ENCODE results near the gene ITPKC. TPM values are rescaled to one million over a fixed set of nuclear protein-coding genes. Genes with fewer than 3 reads are reported as not detected.
A peak's percentile ranks its signal among the peaks of the same experiment; 100 is the strongest.

The ITPKC gene
- polyA plus RNA-seq, 3 donors: 2.7 to 5.7 (median 2.9) TPM

- Histone ChIP-seq H3K27me3 (ENCODE audit: control insufficient read depth in 2 of 2, insufficient read depth in 2 of 2, low read length in 2 of 2) (no peaks in the 10 kb centered on the region), H3K36me3 (replicated peaks in 1 of 2; ENCODE audit: control insufficient read depth in 1 of 2, insufficient read depth in 2 of 2, low read length in 2 of 2) (peaks cover 37 to 54% of the 10 kb centered on the region in 2 donors), H3K9ac (ENCODE audit: insufficient read depth, low read length, poor library complexity, severe bottlenecking) (peak overlapping the region; percentile 18), H2AFZ (ENCODE audit: insufficient read depth, low read depth, low read length, poor library complexity, severe bottlenecking) (no peak overlapping the region), H3K4me1 (ENCODE audit: control insufficient read depth in 1 of 2, insufficient read depth in 2 of 2, low read length in 2 of 2) (peaks cover 55 to 62% of the 10 kb centered on the region in 2 donors), H4K20me1 (ENCODE audit: insufficient read depth, low read length) (peaks cover 54% of the 10 kb centered on the region), H3K4me2 (replicated peaks; ENCODE audit: extremely low read depth, low read length, poor library complexity, severe bottlenecking) (peak overlapping the region; percentile 33), H3K4me3 (replicated peaks in 1 of 3; ENCODE audit: low read depth in 2 of 3, low read length in 3 of 3) (peak overlapping the region in 1 of 3 experiments; percentile 67), H3K9me3 (replicated peaks in 1 of 2; ENCODE audit: control insufficient read depth in 1 of 2, insufficient read depth in 1 of 2, low read length in 2 of 2) (no peaks in the 10 kb centered on the region), H3K79me2 (ENCODE audit: insufficient read depth, low read length) (peaks cover 83% of the 10 kb centered on the region), H3K27ac (ENCODE audit: low read depth in 1 of 2, low read length in 2 of 2) (peak overlapping the region; percentile 80 to 88)
- 100% methylated on average over 6 of the region's 8 CpGs for WGBS (ENCODE audit: insufficient coverage)
- Mint-ChIP-seq H3K27me3 (ENCODE audit: low read depth in 3 of 3) (peaks cover 0 to 5% (median 0%) of the 10 kb centered on the region in 3 donors), H3K27ac (peak overlapping the region; percentile 78 to 99 (median 95)), H3K4me1 (peaks cover 46% of the 10 kb centered on the region), H3K4me3 (no peak overlapping the region), H3K9me3 (no peaks in the 10 kb centered on the region), H3K36me3 (peaks cover 46 to 56% of the 10 kb centered on the region in 2 donors)
- TF ChIP-seq CTCF (IDR thresholded peaks at IDR 0.05): no peak
- peak in 2 of 3 donors; percentile 26 to 65 for DNase-seq
- intact Hi-C loops (cut with micrococcal nuclease): loop anchor here in 1 of 2 donors (10.0 kb wide), 1 partner anchor 49 kb away; no protein-coding TSS in a partner anchor
Measured at GRCh38 chr19:40755791-40756190, 38.9 kb downstream of the ITPKC start.

GRCh38 chr19:40756502-40757110, 39.7 kb downstream of the ITPKC start:
- peaks cover 82% of the 10 kb centered on the region for H3K79me2 ChIP-seq (ENCODE audit: insufficient read depth, low read length)
- H2AFZ ChIP-seq (ENCODE audit: insufficient read depth, low read depth, low read length, poor library complexity, severe bottlenecking): no peak overlapping the region
- WGBS (ENCODE audit: insufficient coverage): 61% methylated on average over 7 of the region's 11 CpGs
- H3K27ac Mint-ChIP-seq: peak overlapping the region; percentile 78 to 99 (median 89)
- H3K4me3 Mint-ChIP-seq: no peak overlapping the region
- H3K4me3 ChIP-seq (replicated peaks in 1 of 3; ENCODE audit: low read depth in 2 of 3, low read length in 3 of 3): peak overlapping the region in 1 of 3 experiments; percentile 14
- no peak for TF ChIP-seq CTCF (IDR thresholded peaks at IDR 0.05)
- peak overlapping the region; percentile 18 for H3K4me2 ChIP-seq (replicated peaks; ENCODE audit: extremely low read depth, low read length, poor library complexity, severe bottlenecking)
- intact Hi-C loops (cut with micrococcal nuclease): loop anchor here in 1 of 2 donors (10.0 kb wide), 1 partner anchor 48 kb away; no protein-coding TSS in a partner anchor
- H3K27me3 ChIP-seq (ENCODE audit: control insufficient read depth in 2 of 2, insufficient read depth in 2 of 2, low read length in 2 of 2): no peaks in the 10 kb centered on the region
- H3K36me3 ChIP-seq (replicated peaks in 1 of 2; ENCODE audit: control insufficient read depth in 1 of 2, insufficient read depth in 2 of 2, low read length in 2 of 2): peaks cover 45 to 62% of the 10 kb centered on the region in 2 donors
- H3K27me3 Mint-ChIP-seq (ENCODE audit: low read depth in 3 of 3): peaks cover 0 to 2% (median 0%) of the 10 kb centered on the region in 3 donors
- peaks cover 52 to 63% of the 10 kb centered on the region in 2 donors for H3K36me3 Mint-ChIP-seq
- H3K4me1 Mint-ChIP-seq: peaks cover 45% of the 10 kb centered on the region
- H3K9me3 ChIP-seq (replicated peaks in 1 of 2; ENCODE audit: control insufficient read depth in 1 of 2, insufficient read depth in 1 of 2, low read length in 2 of 2): no peaks in the 10 kb centered on the region
- no peak overlapping the region for H3K9ac ChIP-seq (ENCODE audit: insufficient read depth, low read length, poor library complexity, severe bottlenecking)
- peak; percentile 20 to 27 (median 22) for DNase-seq
- peaks cover 50 to 56% of the 10 kb centered on the region in 2 donors for H3K4me1 ChIP-seq (ENCODE audit: control insufficient read depth in 1 of 2, insufficient read depth in 2 of 2, low read length in 2 of 2)
- peaks cover 61% of the 10 kb centered on the region for H4K20me1 ChIP-seq (ENCODE audit: insufficient read depth, low read length)
- peak overlapping the region in 1 of 2 donors; percentile 88 for H3K27ac ChIP-seq (ENCODE audit: low read depth in 1 of 2, low read length in 2 of 2)
- no peaks in the 10 kb centered on the region for H3K9me3 Mint-ChIP-seq
